GM12865 (cell line): ENCODE measurements around the gene AK1.
"Not testable (repeated sequence)": the region's sequence is repeated elsewhere in the genome, so short reads cannot be mapped to it uniquely, and the experiment has no call there.

Experiments
- DNase-seq: peaks from one replicate; pipeline ENCODE4 v3.0.0; 2010; ENCODE audit warnings: low read depth
- H3K4me3 ChIP-seq: 2 replicates; pipeline ENCODE4 v1.5.1; 2011; ENCODE audit warnings: mild to moderate bottlenecking, low read depth, low read length, control low read depth
- CTCF ChIP-seq: IDR thresholded peaks from 2 replicates; pipeline ENCODE4 v1.5.1; 2011; ENCODE audit warnings: low read length, control low read depth, low read depth, inconsistent platforms; ENCODE audit not compliant: insufficient read depth; ENCODE audit errors: missing control alignments

AK1 gene

GRCh38 chr9:127872369-127873222 lies 4.9 kb downstream of the AK1 start:
- TF ChIP-seq CTCF: no peak
- no peak overlapping the region for H3K4me3 ChIP-seq
- no peak for DNase-seq

GRCh38 chr9:127871531-127871930 lies 5.9 kb downstream of the AK1 start:
- TF ChIP-seq CTCF: no peak
- no peak for DNase-seq
- H3K4me3 ChIP-seq: no peak overlapping the region

- no peak overlapping the region for H3K4me3 ChIP-seq
- no peak for TF ChIP-seq CTCF
- DNase-seq: no peak
Observed at GRCh38 chr9:127870887-127871286, 6.6 kb downstream of the AK1 start.

- H3K4me3 ChIP-seq, DNase-seq: not testable (repeated sequence)
Observed at GRCh38 chr9:127870153-127870491, 7.4 kb downstream of the AK1 start.

- no peak overlapping the region for H3K4me3 ChIP-seq
- peak; percentile 93 for TF ChIP-seq CTCF
Observed at GRCh38 chr9:127869310-127870152, 7.9 kb downstream of the AK1 start.

GRCh38 chr9:127868278-127868902 lies 9.1 kb downstream of the AK1 start:
- no peak overlapping the region for H3K4me3 ChIP-seq
- TF ChIP-seq CTCF: no peak

More at GRCh38 chr9:127869310-127870152, 7.9 kb downstream of the AK1 start:
- DNase-seq: peak; percentile 89

GRCh38 chr9:127867356-127868277 lies 9.9 kb downstream of the AK1 start:
- H3K4me3 ChIP-seq: no peak overlapping the region
- DNase-seq: no peak
- no peak for TF ChIP-seq CTCF

More at GRCh38 chr9:127868278-127868902, 9.1 kb downstream of the AK1 start:
- DNase-seq: no peak
